Astrocyte (in vitro differentiated cells and primary cell): Measurements from ENCODE around the gene SENP2.

Experiments used
- EZH2 ChIP-seq: IDR thresholded peaks from 2 replicates; pipeline ENCODE4 v1.6.1; 2012; ENCODE audit warnings: mild to moderate bottlenecking, low read length, inconsistent platforms; ENCODE audit not compliant: insufficient read depth
- TF ChIP-seq, protein P1 (sequence below): IDR thresholded peaks from 2 replicates; pipeline ENCODE4 v1.5.1; 2011; ENCODE audit warnings: low read depth, mild to moderate bottlenecking, inconsistent platforms, low read length, moderate library complexity; ENCODE audit not compliant: insufficient read depth

- TF ChIP-seq, protein P1, sequence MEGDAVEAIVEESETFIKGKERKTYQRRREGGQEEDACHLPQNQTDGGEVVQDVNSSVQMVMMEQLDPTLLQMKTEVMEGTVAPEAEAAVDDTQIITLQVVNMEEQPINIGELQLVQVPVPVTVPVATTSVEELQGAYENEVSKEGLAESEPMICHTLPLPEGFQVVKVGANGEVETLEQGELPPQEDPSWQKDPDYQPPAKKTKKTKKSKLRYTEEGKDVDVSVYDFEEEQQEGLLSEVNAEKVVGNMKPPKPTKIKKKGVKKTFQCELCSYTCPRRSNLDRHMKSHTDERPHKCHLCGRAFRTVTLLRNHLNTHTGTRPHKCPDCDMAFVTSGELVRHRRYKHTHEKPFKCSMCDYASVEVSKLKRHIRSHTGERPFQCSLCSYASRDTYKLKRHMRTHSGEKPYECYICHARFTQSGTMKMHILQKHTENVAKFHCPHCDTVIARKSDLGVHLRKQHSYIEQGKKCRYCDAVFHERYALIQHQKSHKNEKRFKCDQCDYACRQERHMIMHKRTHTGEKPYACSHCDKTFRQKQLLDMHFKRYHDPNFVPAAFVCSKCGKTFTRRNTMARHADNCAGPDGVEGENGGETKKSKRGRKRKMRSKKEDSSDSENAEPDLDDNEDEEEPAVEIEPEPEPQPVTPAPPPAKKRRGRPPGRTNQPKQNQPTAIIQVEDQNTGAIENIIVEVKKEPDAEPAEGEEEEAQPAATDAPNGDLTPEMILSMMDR, result no peak
- TF ChIP-seq EZH2, result no peak
Measured at GRCh38 chr3:185540695-185541094, 45.4 kb upstream of the SENP2 start.
